Measurements from ENCODE around the gene NTSR1. TPM values are rescaled to one million over a fixed set of nuclear protein-coding genes. Genes with fewer than 3 reads are reported as not detected.
A peak's percentile ranks its signal among the peaks of the same experiment; 100 is the strongest.

NTSR1 gene
- total RNA-seq, 1 experiment from 2014 or later = 15.9 TPM

DNA sequence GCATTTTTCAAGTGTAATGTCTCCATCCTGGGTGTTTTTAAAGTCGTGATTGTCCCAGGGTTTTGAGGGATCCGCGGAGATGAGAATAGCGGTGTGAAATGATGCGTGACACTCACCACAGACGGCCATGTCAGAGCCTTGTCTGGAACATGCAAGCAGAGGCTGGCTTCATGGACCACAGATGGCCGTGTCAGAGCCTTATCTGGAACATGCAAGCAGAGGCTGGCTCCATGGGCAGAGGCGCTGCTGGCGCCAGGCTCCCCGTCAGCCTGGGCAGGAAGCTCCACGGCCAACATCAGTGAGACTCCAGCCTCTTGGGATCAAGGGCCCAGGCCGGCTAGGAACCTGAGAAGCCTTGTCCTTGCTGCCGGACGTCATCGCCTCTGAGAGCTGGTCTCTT, 80.0 kb downstream of the NTSR1 start:
- Histone ChIP-seq H3K9me3 (ENCODE audit: low read depth, low read length, poor library complexity, severe bottlenecking) (no peaks in the 10 kb centered on the region), H3K4me3 (ENCODE audit: low read depth, low read length, poor library complexity, severe bottlenecking) (no peak overlapping the region), H3K36me3 (ENCODE audit: insufficient read depth, low read length, poor library complexity, severe bottlenecking) (no peaks in the 10 kb centered on the region), H3K27me3 (replicated peaks; ENCODE audit: insufficient read depth, low read depth, low read length, poor library complexity) (no peaks in the 10 kb centered on the region), H3K27ac (ENCODE audit: low read depth, low read length, poor library complexity, severe bottlenecking) (no peak overlapping the region), H3K4me1 (ENCODE audit: insufficient read depth, low read length, poor library complexity, severe bottlenecking) (peaks cover 9% of the 10 kb centered on the region)
- no peak for TF ChIP-seq EZH2 (IDR thresholded peaks at IDR 0.05; ENCODE audit: borderline replicate concordance, low read depth, low read length, poor library complexity, severe bottlenecking)
- TF ChIP-seq, protein P1, sequence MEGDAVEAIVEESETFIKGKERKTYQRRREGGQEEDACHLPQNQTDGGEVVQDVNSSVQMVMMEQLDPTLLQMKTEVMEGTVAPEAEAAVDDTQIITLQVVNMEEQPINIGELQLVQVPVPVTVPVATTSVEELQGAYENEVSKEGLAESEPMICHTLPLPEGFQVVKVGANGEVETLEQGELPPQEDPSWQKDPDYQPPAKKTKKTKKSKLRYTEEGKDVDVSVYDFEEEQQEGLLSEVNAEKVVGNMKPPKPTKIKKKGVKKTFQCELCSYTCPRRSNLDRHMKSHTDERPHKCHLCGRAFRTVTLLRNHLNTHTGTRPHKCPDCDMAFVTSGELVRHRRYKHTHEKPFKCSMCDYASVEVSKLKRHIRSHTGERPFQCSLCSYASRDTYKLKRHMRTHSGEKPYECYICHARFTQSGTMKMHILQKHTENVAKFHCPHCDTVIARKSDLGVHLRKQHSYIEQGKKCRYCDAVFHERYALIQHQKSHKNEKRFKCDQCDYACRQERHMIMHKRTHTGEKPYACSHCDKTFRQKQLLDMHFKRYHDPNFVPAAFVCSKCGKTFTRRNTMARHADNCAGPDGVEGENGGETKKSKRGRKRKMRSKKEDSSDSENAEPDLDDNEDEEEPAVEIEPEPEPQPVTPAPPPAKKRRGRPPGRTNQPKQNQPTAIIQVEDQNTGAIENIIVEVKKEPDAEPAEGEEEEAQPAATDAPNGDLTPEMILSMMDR (conservative IDR thresholded peaks at IDR 0.05; ENCODE audit: low read depth, low read length) = no peak
- POLR2A ChIA-PET (ENCODE audit: low non-redundant PET) = interaction anchor here (0.6 kb wide), 1 partner anchor 58 kb away, joined by 5 read pairs; no protein-coding TSS in a partner anchor
- CTCF ChIA-PET = no interaction called here
- intact Hi-C loops (cut with micrococcal nuclease; ENCODE audit: unreplicated experiment) = no loop called here
- DNase-seq (ENCODE audit: low spot score) = no peak
- no TSS peak for BruUV-seq (replicated peaks)

DNA sequence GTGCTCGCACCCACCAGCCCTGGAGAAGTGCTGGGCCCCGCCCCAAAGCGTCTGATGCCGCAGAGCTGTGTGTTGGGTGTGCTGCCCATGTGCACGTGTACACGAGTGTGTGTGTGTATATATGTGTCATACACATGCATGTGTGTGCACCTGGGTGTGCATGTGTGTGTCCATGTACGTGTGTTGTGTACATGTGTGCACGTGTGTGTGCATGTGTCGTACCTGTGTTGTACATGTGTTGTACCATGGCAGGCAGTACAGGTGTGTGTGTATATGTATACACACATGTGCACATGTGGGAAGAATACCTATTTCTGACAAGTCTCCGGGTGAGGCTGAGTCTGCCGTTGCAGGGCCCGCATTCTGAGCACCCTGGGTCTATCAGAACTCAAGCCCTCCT, 81.4 kb downstream of the NTSR1 start:
- H3K4me3 ChIP-seq (ENCODE audit: low read depth, low read length, poor library complexity, severe bottlenecking) = no peak overlapping the region
- H3K9me3 ChIP-seq (ENCODE audit: low read depth, low read length, poor library complexity, severe bottlenecking) = no peaks in the 10 kb centered on the region
- H3K27me3 ChIP-seq (replicated peaks; ENCODE audit: insufficient read depth, low read depth, low read length, poor library complexity) = no peaks in the 10 kb centered on the region
- ChIA-PET CTCF (interaction anchor here (2.2 kb wide), 1 partner anchor 121 kb away, joined by 7 read pairs; no protein-coding TSS in a partner anchor), POLR2A (ENCODE audit: low non-redundant PET) (no interaction called here)
- DNase-seq (ENCODE audit: low spot score) = no peak
- TF ChIP-seq, protein P1 (conservative IDR thresholded peaks at IDR 0.05; ENCODE audit: low read depth, low read length) = no peak
- TF ChIP-seq EZH2 (IDR thresholded peaks at IDR 0.05; ENCODE audit: borderline replicate concordance, low read depth, low read length, poor library complexity, severe bottlenecking) = no peak
- H3K27ac ChIP-seq (ENCODE audit: low read depth, low read length, poor library complexity, severe bottlenecking) = no peak overlapping the region
- intact Hi-C loops (cut with micrococcal nuclease; ENCODE audit: unreplicated experiment) = loop anchor here (5.0 kb wide), 1 partner anchor 378 kb away; no protein-coding TSS in a partner anchor
- BruUV-seq (replicated peaks) = no TSS peak
- H3K4me1 ChIP-seq (ENCODE audit: insufficient read depth, low read length, poor library complexity, severe bottlenecking) = peaks cover 18% of the 10 kb centered on the region
- no peaks in the 10 kb centered on the region for H3K36me3 ChIP-seq (ENCODE audit: insufficient read depth, low read length, poor library complexity, severe bottlenecking)

- ChIA-PET POLR2A (ENCODE audit: low non-redundant PET) (no interaction called here), CTCF (interaction anchor here (0.6 to 2.2 kb wide), 17 partner anchors 9 to 405 kb away, joined by 3 to 9 read pairs (median 4); partner anchors contain the start of gene RPS21)
- no peak overlapping the region for H3K27ac ChIP-seq (ENCODE audit: low read depth, low read length, poor library complexity, severe bottlenecking)
- H3K27me3 ChIP-seq (replicated peaks; ENCODE audit: insufficient read depth, low read depth, low read length, poor library complexity) = no peaks in the 10 kb centered on the region
- BruUV-seq (replicated peaks) = no TSS peak
- no peaks in the 10 kb centered on the region for H3K9me3 ChIP-seq (ENCODE audit: low read depth, low read length, poor library complexity, severe bottlenecking)
- H3K36me3 ChIP-seq (ENCODE audit: insufficient read depth, low read length, poor library complexity, severe bottlenecking) = no peaks in the 10 kb centered on the region
- H3K4me3 ChIP-seq (ENCODE audit: low read depth, low read length, poor library complexity, severe bottlenecking) = no peak overlapping the region
- H3K4me1 ChIP-seq (ENCODE audit: insufficient read depth, low read length, poor library complexity, severe bottlenecking) = peaks cover 11% of the 10 kb centered on the region
- intact Hi-C loops (cut with micrococcal nuclease; ENCODE audit: unreplicated experiment) = loop anchor here (1.0 to 5.0 kb wide), 3 partner anchors 123 to 379 kb away; no protein-coding TSS in a partner anchor
- TF ChIP-seq, protein P1 (conservative IDR thresholded peaks at IDR 0.05; ENCODE audit: low read depth, low read length) = peak; percentile 100
- TF ChIP-seq EZH2 (IDR thresholded peaks at IDR 0.05; ENCODE audit: borderline replicate concordance, low read depth, low read length, poor library complexity, severe bottlenecking) = no peak
- DNase-seq (ENCODE audit: low spot score) = peak; percentile 97
Measured at GRCh38 chr20:62791301-62792181, 82.9 kb downstream of the NTSR1 start.
